ENCODE data around the gene TRPM2.

The TRPM2 gene

DNA sequence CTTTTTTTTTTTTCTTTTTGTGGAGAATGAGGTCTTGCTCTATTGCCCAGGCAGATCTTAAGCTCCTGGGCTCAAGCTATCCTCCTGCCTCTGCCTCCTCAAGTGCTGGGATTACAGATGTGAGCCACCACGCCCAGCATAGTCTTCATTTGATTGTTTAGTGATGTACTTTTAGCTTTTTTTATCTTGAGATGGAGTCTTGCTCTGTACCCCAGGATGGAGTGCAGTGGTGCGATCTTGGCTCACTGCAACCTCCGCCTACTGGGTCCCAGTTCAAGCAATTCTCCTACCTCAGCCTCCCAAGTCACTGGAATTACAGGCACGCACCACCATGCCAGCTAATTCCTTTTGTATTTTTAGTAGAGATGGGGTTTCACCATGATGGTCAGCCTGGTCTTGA, 77.9 kb downstream of the TRPM2 start:
- DNase-seq (ENCODE audit: low read depth), result no peak

DNA sequence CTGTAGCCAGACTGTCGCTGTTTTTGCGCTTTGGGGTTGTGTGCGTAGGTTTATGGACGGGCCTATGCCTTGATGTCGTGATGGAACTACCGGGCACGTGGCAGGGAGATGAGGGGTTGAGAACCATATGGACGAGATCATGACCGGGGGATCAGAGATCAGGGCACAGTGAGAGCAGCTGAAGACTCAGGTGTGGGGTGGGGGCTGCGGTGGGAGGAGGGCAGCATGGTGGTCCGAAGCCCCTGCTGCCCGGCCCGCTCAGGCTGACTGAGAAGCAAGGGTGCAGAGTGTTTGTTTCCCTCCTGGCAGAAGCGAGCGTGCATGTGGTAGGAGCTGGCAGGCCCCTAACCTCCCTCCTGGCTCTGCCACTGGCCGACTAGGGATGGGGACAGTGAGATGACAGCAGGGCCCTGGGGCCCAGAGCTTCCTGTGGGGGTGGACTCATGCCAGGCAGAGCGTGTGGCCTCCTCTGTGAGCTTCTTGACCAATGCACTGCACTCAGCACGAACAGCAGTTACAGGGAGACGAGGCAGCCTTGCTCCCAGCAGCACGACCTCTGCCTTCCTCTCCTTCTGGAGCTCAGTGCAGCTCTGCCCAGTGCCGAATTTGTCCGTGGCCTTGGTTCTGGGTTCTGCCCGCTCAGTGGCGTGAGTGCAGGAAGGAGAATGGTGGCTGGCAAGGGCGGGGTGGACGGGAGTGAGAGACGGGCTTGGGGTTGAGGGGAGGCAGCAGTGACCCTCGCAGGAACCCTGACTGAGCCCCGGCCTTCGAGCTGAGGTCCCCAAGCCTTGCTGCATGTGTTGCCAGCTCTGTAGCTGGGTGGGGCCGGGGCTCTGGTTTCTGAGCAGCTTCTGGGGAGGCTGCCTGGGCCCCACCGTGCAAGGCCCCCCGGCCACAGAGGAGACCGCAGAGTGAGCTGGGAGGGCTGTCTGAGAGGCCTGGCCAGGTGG, 79.7 kb downstream of the TRPM2 start:
- DNase-seq (ENCODE audit: low read depth), result no peak

DNA sequence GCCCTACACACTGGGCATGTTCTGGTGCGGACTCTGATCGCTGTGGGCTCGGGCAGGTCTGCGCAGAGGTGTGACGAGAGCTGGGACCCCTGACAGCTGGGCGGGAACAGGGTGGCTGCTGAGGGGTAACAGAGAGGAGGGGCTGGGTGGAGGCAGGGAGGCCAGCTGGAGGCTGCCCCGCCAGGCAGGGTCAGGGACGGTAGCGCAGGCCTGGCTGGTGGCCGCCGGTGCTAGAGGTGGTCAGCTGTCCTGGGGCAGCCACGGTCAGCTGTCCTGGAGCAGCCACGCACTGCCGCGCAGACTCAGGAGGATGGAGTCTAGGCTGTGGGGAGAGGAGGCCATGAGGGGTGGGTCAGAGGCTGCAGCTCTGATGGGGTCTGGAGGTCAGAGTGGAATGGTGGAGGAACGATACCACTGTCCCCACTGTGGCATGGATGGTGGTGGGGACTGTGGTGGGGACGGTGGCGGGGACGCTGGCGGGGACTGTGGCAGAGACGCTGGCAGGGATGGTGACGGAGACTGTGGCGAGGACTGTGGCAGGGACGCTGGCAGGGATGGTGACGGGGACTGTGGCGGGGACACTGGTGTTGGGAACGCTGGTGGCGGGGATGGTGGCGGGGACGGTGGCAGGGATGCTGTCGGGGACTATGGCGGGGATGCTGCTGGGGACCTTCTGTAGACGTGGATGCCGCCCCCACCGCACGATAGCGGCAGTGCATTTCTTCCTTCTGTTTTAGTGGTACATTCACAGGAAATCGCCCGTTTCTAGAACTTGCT, 80.6 kb downstream of the TRPM2 start:
- no peak for DNase-seq (ENCODE audit: low read depth)

DNA sequence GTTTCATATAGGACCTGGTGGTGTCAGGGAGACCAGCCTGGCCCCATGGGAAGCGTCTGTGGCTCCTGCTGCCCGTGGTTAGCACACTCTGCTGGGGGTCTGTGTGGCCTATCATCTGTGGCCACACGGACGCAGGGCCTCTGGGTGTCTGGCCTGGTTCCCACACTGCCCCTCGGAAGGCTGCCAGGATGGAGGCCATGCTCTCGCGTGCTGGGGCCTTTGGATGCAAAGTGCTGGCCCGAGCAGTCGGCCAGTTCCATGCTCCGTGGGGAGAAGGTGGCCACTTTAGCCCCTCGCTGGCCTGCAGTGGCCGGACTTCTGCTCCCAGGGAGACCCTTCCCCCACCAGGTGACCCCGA, 81.1 kb downstream of the TRPM2 start:
- no peak for DNase-seq (ENCODE audit: low read depth)

DNA sequence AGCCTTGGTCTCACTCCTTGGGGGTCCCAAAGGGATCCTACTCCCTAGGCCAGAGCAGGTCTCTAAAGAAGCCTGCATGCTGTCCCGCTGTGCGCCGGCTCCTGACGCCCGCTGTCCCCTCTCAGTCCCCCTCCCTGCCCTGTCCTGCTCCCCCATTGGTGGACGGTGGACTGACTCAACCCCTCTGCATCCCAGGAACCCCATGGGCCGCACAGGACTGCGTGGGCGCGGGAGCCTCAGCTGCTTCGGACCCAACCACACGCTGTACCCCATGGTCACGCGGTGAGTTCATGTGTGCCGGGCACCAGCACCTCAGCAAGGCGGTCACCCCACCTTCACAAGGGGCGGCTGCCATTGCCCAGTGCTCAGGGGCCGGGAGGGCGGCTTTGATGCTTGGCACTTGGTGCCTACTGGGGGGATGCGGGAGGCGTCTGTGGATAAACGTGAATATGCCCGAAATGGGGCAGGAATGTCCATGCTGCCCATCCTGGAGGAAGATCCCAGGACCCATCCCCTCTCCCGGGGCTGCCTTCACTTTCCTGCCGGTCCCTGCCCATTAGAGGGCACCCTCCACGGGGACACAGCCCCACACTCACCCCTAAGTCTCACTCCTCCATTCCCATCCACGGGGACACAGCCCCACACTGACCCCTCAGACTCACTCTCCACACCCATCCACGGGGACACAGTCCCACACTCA, 81.7 kb downstream of the TRPM2 start:
- DNase-seq (ENCODE audit: low read depth), result no peak

DNA sequence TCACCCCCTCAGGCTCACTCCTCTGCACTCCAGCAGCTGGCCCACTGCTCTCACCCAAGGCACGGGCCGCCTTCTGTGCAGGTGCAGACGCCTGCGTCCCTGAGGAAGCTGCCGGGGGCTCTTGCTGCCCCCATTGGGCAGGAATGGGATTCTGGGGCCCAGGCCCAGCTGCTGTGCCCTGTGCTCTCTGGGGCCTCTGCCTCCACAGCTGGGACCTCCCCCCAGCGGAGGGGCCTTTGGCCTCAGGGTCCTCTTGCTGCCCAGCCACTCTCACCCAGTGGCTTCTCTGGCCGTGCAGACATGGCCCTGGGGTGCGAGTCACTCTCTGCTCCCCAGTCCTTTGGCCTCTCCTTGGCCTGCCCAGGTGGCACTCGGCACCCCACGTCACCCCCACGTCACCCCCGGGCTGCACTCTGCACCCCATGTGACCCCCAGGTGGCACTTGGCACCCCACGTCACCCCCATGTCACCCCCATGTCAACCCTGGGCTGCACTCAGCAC, 82.7 kb downstream of the TRPM2 start:
- DNase-seq (ENCODE audit: low read depth), result no peak

DNA sequence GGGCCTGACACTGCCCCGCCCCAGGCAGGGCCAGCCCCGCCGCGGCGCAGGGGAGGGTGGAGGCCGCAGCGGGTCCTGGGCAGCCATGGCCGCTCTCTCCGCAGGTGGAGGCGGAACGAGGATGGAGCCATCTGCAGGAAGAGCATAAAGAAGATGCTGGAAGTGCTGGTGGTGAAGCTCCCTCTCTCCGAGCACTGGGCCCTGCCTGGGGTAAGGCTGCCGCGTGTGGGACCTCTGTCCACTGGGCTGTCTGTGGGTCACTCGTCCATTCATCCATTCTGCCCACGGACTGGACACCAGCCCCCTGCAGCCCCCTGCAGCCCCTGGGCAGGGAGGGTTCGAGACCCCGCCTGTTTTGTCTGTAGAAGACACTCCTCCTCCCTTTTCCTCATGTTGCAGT, 83.5 kb downstream of the TRPM2 start:
- DNase-seq (ENCODE audit: low read depth), result no peak

DNA sequence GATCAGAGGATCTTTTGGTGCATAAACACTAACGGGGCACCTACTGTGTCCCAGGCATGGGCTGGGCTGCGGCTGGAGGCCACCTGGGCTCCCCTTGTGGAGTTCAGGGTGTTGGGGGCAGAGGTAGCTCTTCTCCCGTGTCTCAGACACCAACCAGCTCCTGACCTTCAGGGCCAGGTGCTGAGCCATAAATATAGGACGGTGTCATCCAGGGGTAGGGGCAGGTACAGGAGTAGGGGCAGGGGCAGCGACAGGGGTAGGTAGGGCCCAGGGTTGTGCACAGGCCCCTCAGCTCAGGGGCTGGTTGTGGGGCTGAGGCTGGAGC, 83.9 kb downstream of the TRPM2 start:
- DNase-seq (ENCODE audit: low read depth), result no peak

DNA sequence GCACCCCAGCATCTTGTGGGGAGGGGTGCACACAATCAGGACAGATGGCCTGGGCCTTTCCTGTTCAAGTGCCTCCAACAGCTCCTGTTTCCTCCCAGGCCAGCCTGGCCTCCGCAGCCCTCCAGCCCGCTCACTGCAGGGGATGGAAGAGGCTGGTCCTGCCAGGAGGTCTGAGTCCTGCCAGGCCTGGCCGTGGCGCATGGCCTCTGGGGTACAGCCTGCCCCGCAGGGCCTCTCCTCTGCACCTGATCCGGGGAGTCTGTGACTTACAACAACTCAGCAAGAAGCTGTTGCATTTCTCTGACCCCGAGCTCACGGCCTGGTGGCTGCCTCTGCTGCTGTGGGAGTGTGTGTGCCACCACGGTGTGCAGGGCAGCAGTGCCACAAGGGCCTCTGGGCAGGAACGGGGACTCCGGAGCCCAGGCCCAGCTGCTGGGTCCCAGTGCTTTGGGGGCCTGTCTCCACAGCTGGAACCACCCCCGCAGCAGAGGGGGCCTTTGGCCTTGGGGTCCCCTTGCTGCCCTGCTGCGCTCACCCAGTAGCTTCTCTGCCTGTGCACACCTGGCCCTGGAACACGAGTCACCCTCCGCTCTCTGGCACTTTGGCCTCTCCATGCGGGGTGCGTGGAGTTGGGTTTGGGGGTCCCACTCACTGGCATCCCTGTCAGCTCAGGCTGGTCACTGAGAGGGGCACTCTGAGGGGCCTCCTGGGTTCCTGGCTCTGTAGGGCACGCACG, 84.4 kb downstream of the TRPM2 start:
- DNase-seq (ENCODE audit: low read depth), result no peak

DNA sequence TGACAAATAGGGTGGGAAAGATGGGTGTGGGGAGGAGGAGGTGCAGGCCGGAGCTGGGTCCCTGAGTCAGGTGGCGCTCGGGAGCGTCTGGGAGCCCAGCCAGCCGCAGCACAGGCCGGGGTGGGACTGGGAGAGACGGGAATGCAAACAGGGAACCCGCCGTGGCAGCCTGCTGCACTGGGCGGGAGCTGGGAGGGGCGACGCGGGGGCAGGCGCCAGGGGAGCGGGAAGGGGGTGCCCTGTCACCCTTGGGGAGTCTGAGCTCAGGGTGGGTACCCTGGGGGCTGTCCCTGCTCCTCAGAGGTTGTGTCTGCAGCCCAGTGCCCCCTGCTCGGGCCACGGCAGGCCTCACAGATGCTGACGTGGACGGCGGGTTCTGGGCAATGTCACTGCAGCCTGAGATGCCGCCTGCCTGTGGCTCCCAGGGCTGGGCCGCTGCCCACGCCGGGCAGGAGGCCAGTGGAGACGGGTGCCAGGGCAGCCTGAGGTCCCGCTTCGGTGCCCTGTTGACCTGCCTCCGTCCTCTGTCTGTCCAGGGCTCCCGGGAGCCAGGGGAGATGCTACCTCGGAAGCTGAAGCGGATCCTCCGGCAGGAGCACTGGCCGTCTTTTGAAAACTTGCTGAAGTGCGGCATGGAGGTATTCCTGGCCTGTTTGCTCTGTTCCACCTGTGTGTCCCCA, 85.2 kb downstream of the TRPM2 start:
- DNase-seq (ENCODE audit: low read depth), result no peak

DNA sequence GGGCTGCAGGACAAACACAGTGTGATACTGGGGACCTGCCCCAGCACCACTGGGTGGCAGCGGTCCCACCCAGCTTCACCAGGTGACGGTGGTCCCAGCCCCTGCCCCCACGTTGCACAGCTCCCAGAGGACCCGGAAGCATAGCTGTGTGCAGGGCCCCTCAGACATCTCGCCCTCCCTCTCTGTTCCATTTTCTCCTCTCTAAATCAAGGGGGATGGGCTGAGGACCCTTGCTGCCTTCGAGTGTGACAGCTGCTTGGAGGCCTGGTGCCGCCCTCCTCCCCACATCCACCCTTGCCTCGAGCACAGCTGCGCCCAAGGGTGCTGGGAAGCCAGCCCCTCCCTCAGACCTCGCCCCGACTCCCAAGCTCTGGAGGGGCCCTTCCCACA, 85.8 kb downstream of the TRPM2 start:
- no peak for DNase-seq (ENCODE audit: low read depth)

DNA sequence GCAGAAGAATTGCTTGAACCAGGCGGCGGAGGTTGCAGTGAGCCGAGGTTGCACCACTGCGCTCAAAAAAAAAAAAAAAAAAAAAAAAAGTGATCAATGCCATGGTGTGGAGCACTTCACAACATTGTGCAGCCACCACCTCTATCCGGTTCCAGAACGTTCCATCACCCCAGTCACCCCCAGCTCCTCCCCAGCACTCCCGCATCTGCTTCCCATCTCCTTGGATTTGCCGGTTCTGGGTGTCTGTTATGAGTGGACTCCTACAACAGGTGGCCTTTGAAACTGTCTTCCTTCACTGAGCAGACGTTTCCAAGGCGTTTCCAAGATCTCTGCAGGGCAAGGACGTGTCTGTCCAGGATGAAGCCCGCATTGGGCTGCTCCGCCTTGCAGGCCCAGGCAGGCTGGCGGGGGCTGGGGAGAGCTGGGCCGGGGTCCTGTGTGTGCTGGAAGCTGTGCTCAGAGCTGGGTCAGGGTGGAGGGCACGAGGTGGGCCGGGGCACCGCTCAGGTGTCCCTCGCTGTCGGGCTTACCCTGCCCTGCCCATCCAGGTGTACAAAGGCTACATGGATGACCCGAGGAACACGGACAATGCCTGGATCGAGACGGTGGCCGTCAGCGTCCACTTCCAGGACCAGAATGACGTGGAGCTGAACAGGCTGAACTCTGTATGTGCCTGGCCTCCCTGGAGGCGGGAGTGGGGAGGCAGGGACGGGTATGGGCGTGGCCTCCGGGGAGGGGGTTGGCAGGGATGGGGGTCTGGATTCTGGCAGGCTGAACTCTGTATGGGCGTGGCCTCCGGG, 87.0 kb downstream of the TRPM2 start:
- DNase-seq (ENCODE audit: low read depth), result no peak

DNA sequence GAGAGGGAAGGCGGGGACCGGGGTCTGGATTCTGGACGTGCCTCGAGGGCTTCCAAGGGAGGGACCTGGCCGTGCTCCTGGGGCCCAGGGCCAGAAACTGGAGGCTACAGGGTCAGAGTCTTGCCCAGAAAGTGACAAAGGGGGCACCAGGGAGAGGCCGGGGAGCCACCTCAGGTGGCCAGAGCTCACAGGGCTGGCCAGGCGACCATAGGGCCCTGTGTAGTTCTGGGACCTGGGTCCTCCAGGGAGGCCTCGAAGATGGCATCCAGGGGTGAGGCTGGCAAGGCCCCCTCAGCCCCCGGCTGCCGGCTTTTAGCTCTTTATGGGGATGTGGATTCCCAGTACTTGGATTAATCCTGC, 87.6 kb downstream of the TRPM2 start:
- DNase-seq (ENCODE audit: low read depth), result no peak

DNA sequence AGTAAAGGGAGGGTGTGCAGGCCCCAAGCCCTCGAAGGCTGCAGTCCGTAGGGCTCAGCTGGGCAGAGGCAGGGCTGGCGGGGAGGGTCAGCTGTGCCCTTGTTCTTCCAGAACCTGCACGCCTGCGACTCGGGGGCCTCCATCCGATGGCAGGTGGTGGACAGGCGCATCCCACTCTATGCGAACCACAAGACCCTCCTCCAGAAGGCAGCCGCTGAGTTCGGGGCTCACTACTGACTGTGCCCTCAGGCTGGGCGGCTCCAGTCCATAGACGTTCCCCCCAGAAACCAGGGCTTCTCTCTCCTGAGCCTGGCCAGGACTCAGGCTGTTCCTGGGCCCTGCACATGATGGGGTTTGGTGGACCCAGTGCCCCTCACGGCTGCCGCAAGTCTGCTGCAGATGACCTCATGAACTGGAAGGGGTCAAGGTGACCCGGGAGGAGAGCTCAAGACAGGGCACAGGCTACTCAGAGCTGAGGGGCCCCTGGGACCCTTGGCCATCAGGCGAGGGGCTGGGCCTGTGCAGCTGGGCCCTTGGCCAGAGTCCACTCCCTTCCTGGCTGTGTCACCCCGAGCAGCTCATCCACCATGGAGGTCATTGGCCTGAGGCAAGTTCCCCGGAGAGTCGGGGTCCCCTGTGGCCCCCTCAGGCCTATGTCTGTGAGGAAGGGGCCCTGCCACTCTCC, 88.3 kb downstream of the TRPM2 start:
- DNase-seq (ENCODE audit: low read depth), result no peak

DNA sequence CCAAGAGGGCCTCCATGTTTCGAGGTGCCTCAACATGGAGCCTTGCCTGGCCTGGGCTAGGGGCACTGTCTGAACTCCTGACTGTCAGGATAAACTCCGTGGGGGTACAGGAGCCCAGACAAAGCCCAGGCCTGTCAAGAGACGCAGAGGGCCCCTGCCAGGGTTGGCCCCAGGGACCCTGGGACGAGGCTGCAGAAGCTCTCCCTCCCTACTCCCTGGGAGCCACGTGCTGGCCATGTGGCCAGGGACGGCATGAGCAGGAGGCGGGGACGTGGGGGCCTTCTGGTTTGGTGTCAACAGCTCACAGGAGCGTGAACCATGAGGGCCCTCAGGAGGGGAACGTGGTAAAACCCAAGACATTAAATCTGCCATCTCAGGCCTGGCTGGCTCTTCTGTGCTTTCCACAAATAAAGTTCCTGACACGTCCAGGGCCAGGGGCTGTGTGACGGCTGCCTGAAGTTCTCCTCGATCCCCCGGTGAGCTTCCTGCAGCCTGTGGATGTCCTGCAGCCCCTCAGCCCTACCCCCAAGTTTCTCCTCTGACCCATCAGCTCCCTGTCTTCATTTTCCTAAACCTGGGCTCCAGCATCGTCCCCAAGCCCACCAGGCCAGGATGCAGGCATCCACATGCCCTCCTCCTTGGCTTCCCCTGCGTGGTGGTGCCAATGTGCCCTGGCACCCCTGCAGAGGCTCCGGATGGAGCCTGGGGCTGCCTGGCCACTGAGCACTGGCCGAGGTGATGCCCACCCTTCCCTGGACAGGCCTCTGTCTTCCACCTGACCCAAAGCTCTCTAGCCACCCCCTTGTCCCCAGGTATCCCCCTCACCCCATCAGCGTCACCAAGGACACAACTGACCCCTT, 89.1 kb downstream of the TRPM2 start:
- no peak for DNase-seq (ENCODE audit: low read depth)

DNA sequence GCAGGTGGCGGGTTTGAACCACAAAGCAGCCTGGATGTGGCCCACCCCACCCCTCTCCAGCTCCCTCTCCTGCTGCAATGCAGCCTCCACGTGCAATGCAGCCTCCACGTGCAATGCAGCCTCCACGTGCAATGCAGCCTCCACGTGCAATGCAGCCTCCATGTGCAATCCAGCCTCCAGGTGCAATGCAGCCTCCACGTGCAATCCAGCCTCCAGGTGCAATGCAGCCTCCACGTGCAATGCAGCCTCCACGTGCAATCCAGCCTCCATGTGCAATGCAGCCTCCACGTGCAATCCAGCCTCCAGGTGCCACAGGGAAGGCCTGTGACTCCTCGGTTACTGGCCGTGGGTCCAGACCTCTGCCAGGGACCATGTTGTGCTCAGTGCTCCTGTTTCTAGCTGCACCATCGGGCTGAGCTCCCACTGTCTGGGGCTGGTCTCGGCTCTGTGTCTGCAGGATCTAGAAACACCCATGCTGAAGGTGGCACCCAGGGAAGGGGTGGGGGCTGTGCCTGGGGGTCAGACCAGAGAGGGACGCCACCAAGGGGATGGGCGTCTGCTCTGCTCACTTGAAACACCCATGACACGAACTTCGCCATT, 90.0 kb downstream of the TRPM2 start:
- DNase-seq (ENCODE audit: low read depth), result no peak

DNA sequence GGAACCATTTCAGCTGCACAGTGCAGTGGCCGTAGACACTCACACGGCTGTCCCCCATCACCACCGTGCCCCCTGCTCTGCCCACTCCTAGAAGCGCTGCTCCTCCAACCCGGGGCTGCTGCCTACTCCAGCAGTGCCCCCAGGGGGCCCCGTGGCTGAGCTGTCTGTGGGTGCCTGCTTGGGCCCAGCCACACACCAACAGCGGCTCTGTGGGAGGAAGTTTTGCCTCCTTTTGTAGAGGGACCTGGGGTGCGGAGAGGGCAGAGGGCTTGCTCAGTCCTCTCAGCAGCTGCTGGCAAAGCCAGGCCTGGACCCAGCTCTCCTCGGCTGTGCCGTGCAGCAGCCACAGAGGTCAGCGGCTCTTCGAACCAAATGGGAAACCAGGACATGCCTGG, 90.5 kb downstream of the TRPM2 start:
- DNase-seq (ENCODE audit: low read depth), result no peak

DNA sequence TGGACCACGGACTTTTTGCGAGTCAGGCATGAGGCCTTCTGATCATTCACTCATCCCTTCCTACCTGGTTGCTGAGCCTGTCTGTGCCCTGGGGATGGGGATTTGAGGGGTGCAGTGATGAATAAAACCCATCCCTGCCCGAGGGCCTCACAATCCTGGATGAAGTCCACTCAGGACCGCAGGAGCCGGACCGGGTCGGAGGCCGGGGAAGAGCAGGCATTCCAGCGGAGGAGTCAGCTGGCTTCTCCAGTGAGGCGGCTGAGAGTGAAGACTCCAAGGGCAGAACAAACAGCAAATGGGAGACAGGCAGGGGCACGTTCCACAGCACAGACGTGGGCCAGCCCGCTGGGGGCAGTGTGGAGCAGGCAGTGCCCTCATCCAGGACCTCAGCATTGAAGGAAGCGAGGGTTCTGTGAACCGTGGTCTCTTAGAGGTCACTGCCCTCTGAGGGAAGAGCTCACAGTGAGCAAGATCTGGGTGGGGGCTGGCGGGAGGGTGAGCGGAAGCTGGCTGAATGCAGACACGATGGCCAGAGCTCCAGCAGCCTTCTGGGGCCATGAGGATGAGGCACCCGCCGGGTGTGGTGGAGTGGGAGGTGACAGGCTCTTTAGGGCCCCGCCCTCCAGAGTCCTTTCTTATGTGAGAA, 91.0 kb downstream of the TRPM2 start:
- DNase-seq (ENCODE audit: low read depth), result no peak
